ENCODE data around the gene SCNN1A.

DNA sequence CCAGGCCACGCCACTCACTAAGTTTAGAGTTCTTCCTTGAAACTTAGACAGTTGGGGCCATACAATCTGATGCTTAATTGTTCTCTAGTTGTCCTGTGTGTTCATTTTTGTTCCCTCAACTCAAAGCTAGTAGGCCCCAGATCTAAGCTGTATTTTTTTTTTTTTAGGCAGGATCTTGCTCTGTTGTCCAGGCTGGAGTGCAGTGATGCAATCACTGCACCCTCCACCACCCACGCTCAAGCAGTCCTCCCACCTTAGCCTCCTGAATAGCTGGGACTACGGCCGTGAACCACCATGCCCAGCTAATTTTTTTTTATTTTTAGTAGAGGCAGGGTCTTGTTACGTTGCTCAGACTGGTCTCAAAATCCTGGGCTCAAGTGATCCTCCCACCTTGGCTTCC, 41.0 kb downstream of the SCNN1A start:
- TF ChIP-seq CTCF (IDR thresholded peaks at IDR 0.05) (no peak), POLR2A (IDR thresholded peaks at IDR 0.05) (no peak)

Measured in heart left ventricle (tissue), 13 donors.